Astrocyte (in vitro differentiated cells and primary cell): ENCODE measurements around the gene ZC3H12A.

Experiments
- EZH2 ChIP-seq: IDR thresholded peaks from 2 replicates; pipeline ENCODE4 v1.6.1; 2012; ENCODE audit warnings: mild to moderate bottlenecking, low read length, inconsistent platforms; ENCODE audit not compliant: insufficient read depth
- TF ChIP-seq, protein P1 (sequence below): IDR thresholded peaks from 2 replicates; pipeline ENCODE4 v1.5.1; 2011; ENCODE audit warnings: low read depth, mild to moderate bottlenecking, inconsistent platforms, low read length, moderate library complexity; ENCODE audit not compliant: insufficient read depth

- TF ChIP-seq, protein P1, sequence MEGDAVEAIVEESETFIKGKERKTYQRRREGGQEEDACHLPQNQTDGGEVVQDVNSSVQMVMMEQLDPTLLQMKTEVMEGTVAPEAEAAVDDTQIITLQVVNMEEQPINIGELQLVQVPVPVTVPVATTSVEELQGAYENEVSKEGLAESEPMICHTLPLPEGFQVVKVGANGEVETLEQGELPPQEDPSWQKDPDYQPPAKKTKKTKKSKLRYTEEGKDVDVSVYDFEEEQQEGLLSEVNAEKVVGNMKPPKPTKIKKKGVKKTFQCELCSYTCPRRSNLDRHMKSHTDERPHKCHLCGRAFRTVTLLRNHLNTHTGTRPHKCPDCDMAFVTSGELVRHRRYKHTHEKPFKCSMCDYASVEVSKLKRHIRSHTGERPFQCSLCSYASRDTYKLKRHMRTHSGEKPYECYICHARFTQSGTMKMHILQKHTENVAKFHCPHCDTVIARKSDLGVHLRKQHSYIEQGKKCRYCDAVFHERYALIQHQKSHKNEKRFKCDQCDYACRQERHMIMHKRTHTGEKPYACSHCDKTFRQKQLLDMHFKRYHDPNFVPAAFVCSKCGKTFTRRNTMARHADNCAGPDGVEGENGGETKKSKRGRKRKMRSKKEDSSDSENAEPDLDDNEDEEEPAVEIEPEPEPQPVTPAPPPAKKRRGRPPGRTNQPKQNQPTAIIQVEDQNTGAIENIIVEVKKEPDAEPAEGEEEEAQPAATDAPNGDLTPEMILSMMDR = no peak
- TF ChIP-seq EZH2 = no peak
These were observed 41.2 kb upstream of the ZC3H12A start for GRCh38 chr1:37433171-37433570.
